Measurements from ENCODE around the gene RAB44. TPM values are rescaled to one million over a fixed set of nuclear protein-coding genes. Genes with fewer than 3 reads are reported as not detected.

The RAB44 gene
- polyA plus RNA-seq, 1 of the 3 experiments (the other 2 are of a cell fraction): 0.12 TPM

DNA sequence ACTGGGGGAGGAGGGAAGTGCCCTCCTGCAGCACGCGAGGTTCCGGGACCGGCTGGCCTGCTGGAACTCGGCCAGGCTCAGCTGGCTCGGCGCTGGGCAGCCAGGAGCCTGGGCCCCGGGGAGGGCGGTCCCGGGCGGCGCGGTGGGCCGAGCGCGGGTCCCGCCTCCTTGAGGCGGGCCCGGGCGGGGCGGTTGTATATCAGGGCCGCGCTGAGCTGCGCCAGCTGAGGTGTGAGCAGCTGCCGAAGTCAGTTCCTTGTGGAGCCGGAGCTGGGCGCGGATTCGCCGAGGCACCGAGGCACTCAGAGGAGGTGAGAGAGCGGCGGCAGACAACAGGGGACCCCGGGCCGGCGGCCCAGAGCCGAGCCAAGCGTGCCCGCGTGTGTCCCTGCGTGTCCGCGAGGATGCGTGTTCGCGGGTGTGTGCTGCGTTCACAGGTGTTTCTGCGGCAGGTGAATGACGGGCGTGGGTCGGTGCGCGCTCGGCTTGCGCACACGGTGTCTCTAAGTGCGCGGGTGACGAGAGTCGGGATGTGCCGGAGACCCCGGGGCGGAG is 19.1 kb upstream of the RAB44 start, which contains the start of gene CDKN1A (continued):
- peak; percentile 32; the same call in 1 of the 2 replicates for TF ChIP-seq FOSL2 (IDR thresholded peaks at IDR 0.05; ENCODE audit: borderline replicate concordance, low read depth)
- peak; percentile 72 for TF ChIP-seq PBX3 (IDR thresholded peaks at IDR 0.05)
- peak; percentile 28; the same call in 1 of the 2 replicates for TF ChIP-seq SMC3 (IDR thresholded peaks at IDR 0.05; ENCODE audit: low read depth, low read length)
- TF ChIP-seq ELF1 (IDR thresholded peaks at IDR 0.05): peak; percentile 37; the same call in 1 of the 2 replicates

DNA sequence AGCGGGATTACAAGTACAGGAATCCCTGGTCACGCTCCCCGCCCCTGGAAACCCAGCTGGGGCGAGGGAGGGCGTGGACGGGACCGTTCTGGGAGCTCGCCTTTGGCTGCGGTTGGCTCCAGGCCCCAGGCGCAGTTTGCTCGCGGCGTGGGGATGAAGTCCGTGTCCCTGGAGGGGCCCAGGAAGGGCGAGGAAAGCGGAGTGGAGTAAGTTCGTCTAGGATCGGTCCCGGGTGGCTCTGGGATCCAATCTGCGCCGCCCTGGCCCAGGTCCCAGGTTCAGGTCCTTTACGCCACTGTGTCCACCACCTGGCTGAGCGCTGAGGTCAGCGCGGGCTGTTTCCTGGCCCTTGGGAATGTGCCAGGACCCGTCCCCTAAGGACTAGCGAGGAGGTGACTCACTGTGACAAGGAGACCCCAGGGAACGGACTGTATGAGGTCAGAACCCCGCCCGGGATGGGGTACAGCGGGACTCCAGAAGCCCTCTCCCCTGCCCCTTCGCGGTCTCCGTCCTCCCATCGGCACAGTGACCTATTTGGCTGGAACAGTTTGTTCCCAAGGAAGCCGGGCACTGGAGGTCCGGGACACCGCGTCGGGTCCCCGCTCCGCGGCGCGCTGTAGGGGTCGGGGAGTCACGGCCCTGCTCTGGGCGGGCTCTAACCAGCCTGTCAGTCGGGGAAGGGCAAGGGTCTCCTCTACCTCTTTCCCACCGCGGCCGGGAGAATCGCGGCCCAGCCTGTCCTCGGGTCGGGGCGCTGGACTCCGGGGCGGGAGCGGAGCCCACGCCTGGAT is 18.4 kb upstream of the RAB44 start:
- peaks cover 71% of the 10 kb centered on the region for H3K79me2 ChIP-seq (ENCODE audit: insufficient read depth)
- DNase-seq: peak; percentile 68

More for the DNA sequence above, 18.4 kb upstream of the RAB44 start:
- ChIA-PET CTCF (interaction anchor here (0.6 to 9.5 kb wide), 26 partner anchors 9 to 88 kb away, joined by 3 to 91 read pairs (median 4); no protein-coding TSS in a partner anchor), POLR2A (interaction anchor here (1.1 to 3.4 kb wide), 7 partner anchors 13 to 93 kb away, joined by 3 to 24 read pairs (median 4); no protein-coding TSS in a partner anchor)
- Histone ChIP-seq H4K20me1 (ENCODE audit: insufficient read depth) (peaks cover 57% of the 10 kb centered on the region), H3K4me1 (ENCODE audit: control insufficient read depth in 1 of 2, insufficient read depth in 2 of 2, low read depth in 1 of 2, low read length in 1 of 2) (peaks cover 27 to 49% of the 10 kb centered on the region in 2 experiments), H3K27ac (ENCODE audit: low read depth in 2 of 2, low read length in 1 of 2) (peak overlapping the region; percentile 76 to 87), H3F3A (replicated peaks; ENCODE audit: insufficient read depth) (peaks cover 54% of the 10 kb centered on the region), H3K4me2 (peak overlapping the region; percentile 94), H3K36me3 (replicated peaks in 1 of 2; ENCODE audit: control insufficient read depth in 1 of 2, insufficient read depth in 2 of 2, low read length in 1 of 2) (peaks cover 20 to 24% of the 10 kb centered on the region in 2 experiments), H3K9me2 (no peaks in the 10 kb centered on the region), H2AFZ (ENCODE audit: low read depth) (no peak overlapping the region; the same call in 1 of the 2 replicates), H3K27me3 (ENCODE audit: insufficient read depth) (no peaks in the 10 kb centered on the region), H3K9ac (peak overlapping the region; percentile 94), H3K4me3 (ENCODE audit: low read depth in 2 of 2, low read length in 1 of 2) (peak overlapping the region; percentile 91 to 99), H3K9me3 (no peaks in the 10 kb centered on the region)
- under 1% methylated on average over 17 of the region's 61 CpGs for WGBS (ENCODE audit: low lambda C conversion rate)
- peak; percentile 7; the same call in 1 of the 2 replicates for TF ChIP-seq TCF12 (IDR thresholded peaks at IDR 0.05)
- TF ChIP-seq FOSL2 (IDR thresholded peaks at IDR 0.05; ENCODE audit: borderline replicate concordance, low read depth): 0 out of 2 replicates have a peak, but pooled peaks have one; percentile 15
- TF ChIP-seq MXI1 (IDR thresholded peaks at IDR 0.05; ENCODE audit: low read depth, low read length): peak; percentile 1; the same call in 1 of the 2 replicates
- no peak for TF ChIP-seq POLR2AphosphoS5 (IDR thresholded peaks at IDR 0.05; ENCODE audit: low read depth, low read length)
- TF ChIP-seq PBX3 (IDR thresholded peaks at IDR 0.05): 0 out of 2 replicates have a peak, but pooled peaks have one; percentile 1

Measured in SK-N-SH (cell line).